G401 (cell line): ENCODE results near the gene IGFBPL1. TPM values are rescaled to one million over a fixed set of nuclear protein-coding genes. Genes with fewer than 3 reads are reported as not detected.

Source experiments
- DNase-seq: peaks from one replicate; pipeline ENCODE4 v3.0.0-alpha.2; 2015; ENCODE audit warnings: low spot score
- in situ Hi-C: cut with HindIII; loops from 2 replicates; pipeline ENCODE4 v1.10.0; 2016; ENCODE audit warnings: low sequenced_read_pairs, mixed read lengths
- total RNA-seq: library from RNA; depleted of rRNA; stranded (reverse); fragments of >200 nt; shearing (Covaris generic); gene quantifications from 2 replicates; pipeline ENCODE4 v1.2.3, GENCODE V29; 2014; rRNA removed

IGFBPL1 gene
- total RNA-seq, 1 experiment from 2014 or later: not detected

DNA sequence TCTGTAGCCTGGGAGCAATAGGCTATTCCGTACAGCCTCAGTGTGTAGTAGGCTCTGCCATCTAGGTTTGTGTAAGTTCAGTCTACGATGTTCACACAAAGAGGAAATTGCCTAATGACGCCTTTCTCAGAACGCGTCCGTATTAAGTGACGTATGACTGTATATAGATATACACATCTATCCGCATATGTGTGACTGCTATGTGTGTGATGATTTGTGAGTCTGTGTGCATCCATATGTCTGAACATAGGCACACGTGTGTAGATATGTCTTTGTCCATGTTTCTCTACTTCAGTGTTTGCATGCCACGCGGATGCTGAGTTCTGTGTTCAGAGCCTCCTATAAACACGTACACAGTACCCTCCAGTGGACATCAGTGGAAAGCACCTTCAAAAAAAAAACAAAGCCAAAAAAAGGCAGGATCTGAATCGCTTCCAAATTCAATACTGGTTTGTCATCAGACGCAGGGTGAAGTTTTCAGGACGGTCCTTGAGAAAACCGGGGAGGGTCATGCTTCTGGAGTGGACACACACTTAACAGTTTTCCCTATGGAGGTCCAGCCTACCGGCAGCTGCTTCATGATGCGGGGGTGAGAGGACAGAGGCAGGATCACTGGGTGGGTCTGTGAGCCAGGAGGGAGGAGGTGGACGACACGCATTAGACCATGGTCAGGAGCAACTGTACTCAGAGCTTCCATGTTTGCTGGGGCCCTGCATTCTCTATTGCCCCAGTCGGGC, 61.2 kb downstream of the IGFBPL1 start:
- DNase-seq: peak; percentile 70
- in situ Hi-C loops: no loop called here

DNA sequence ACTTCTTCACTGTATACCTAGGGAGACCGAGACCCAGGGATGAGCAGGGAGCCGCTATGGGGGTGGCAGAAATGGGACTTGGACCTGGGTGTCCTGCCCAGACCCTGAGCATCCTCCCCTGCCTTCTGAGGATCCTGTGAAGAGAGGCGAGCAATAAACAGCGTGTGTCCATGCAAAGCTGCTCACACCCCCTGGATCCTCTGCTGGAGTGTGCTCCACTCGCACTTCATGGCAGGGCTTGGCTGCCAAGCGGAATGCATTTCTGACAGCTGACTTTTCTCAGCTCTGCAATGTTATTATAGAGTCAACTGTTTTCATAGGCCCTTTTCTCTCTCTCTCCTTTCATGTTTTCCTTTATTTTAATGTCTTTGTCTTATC, 62.8 kb downstream of the IGFBPL1 start:
- no peak for DNase-seq
- in situ Hi-C loops: no loop called here

DNA sequence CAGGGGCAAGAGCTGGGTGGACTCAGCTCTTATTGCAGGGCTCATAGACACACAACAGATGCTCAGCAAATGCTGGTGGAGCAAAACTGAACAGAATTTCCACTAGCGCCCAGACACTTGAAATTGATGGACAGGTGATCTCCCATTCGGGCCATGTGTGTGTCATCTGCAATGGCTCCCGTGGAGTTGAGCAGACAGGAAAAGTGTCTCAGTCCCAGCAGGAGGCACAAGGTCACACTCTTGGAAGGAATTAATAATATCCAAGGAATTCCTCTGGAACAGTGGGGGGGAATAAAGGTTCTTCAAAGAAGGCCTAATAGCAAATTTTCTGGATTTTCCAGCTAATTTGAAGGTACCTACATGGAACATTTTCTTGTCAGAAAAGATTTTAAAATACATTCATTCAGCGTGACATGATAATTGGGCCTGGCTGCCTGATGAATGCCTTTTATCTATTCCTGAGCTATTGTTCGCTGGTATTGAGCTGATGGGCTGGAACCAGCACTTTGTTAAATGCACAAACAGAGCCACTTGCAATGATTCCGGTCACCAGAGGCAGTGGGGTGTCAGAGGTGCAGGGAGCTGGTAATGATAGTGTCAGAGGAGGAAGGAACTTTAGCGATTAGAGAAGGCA, 63.3 kb downstream of the IGFBPL1 start:
- DNase-seq: no peak
- in situ Hi-C loops: no loop called here

DNA sequence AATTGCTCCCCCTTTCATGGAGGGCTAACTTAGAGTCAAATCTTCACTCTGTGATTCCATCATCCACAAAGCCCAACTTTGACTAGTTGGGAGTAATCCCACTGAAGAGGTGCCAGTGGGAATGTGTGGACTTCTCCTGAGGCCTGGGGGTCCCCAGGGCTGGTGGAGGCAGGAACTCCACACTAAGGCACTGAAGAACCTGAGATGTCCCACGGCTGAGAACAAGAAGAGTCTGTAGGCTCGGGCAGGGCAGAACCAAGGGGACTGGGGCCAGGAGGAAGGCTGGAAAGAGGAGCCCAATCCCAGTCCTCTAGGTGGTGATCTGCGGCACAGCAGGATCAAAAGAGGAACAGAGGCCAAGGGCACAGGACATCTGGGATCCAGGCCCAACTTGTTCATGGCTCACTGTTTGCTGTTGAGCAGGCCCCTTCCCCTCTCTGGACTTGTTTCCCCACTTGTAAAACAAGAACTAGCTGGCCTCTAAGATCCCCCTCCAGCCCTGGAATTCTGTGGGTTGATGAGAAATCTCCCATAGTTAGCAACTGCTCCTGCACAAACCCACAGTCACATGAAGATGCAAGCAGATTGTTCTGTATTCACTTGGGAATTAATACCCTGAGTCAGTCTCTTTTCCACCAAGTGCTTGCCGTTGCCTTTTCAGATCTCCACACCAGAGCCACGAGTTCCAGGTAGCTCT, 64.4 kb downstream of the IGFBPL1 start:
- no peak for DNase-seq
- in situ Hi-C loops: no loop called here

DNA sequence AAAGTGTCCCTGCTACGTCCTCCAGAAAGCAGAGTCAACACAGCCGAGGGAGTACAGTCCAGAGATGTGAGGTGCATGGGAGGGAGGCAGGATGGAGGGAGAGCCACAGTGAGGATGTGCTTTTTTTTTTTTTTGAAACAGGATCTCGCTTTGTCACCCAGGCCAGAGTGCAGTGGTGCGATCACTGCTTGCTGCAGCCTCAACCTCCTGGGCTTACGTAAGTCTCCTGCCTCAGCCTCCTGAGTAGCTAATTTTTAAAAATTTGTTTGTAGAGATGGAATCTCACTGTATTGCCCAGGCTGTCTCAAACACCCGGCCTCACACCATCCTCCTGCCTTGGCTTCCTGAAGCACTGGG, 65.0 kb downstream of the IGFBPL1 start:
- DNase-seq: no peak
- in situ Hi-C loops: no loop called here

DNA sequence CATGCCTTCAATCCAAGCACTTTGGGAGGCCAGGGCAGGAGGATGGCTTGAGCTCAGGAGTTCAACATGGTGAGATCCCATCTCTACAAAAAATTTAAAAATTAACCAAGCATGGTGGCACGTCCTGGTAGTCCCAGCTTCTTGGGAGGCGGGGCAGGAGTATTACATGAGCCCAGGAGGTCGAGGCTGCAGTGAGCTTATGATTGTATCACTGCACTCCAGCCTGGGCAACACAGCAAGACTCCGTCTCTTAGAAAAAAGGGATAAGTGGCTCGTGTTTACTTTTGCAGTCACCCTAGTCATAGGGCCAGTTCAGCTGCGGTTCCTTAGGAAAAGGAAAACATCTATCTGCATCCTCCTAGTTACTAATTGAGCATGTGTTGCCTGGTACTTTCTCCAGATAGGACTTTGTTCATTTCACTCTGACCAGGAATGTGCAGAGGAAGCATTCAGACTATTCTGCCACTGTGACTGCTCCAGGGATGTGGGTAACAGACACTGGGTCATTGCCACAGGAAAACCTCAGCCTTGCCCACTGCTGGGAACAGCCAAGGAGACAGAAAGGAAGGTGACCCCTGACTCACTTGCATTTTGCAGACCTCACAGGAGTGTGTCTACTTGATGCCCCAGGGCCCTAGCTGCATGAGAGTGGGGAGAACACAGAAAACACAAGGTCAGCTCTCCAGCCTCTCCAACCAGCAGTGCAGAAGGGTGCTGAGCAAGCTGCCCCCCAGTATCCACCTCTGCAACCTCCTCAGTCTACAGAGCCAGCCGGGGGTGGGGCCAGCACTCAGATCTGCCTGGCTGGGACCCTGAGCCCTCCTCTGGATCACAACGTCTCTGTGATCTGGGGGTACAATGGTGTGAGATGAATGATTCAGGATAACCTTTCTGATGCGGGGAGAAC, 65.6 kb downstream of the IGFBPL1 start:
- in situ Hi-C loops: no loop called here
- DNase-seq: no peak

DNA sequence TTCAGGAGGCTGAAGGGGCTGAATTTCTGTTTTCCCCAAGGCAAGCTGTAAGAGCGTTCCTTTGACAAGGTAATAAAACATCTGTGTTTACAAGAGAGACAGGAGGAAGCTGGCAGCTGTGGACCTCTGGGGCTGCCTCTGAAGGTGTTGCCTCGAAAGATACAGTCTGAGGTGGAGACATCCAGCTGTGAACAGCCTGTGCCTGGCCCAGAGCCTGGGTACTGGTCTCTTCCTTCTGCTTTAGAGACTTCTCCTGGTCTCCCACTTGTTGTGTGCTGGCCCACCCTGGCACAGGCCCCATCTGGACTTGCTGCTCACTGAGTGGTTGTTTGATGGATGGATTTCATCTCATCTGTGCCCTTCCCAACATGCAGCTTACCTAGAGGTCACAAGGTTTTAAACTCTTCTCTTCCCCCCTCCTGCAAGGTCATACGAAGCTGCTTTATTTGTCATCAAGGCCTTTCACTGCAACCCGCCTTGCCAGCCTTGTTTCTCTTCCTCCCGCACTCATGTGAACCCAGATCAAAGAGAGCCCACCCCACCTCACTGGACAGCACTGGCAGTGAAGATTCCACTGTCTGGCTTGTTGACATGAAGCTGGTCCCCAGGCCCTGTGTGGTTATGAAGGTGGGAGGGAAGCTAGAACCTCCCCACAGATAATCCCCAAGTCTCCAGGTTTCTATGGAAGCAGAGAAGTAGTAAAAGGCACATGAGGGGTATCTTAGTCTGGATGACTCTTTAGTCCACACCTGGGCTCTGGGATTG, 66.7 kb downstream of the IGFBPL1 start:
- DNase-seq: no peak
- in situ Hi-C loops: no loop called here

DNA sequence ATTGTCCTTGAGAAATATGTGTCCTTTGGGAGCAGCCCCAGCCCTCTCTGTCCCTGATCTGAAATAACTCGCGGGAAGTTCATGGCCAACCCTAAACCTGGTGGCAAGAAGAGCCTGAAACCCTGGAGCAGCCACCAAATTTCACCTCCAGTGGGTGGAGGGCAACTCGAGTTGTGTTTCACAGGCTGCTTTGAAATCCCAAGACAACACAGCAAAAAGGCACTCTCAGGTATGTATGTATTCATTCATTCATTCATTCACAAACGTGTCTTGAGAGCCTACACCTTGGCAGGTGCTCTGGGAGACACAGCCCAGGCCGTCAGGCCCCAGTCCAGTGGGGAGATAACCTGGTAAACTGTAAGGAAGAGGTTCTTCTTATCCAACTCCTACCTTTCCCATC, 67.4 kb downstream of the IGFBPL1 start:
- no peak for DNase-seq
- in situ Hi-C loops: no loop called here

Other genes with a start within 250 kb of the IGFBPL1 start
- gene ALDH1B1, start 31.8 kb downstream of the IGFBPL1 start, total RNA-seq: 61.8 and 87.4 TPM in 2 replicates
- 1.5 and 1.6 TPM in 2 replicates for gene ANKRD18A, start 196.1 kb upstream of the IGFBPL1 start, total RNA-seq